Lung (tissue), 12 donors: ENCODE measurements around the gene GUCD1. TPM values are rescaled to one million over a fixed set of nuclear protein-coding genes. Genes with fewer than 3 reads are reported as not detected.

Experiments
- ATAC-seq: fragments of 200-7000 bp; cut with Tn5 transposase; one replicate; pipeline ENCODE4 v1.9.1; 2020; ENCODE audit warnings: moderate number of reproducible peaks; ENCODE audit not compliant: insufficient read depth, low FRiP score
- DNase-seq, 3 donors: peaks; one replicate each; pipeline ENCODE4 v3.0.0-alpha.2; 2013 to 2017
- H3K27ac ChIP-seq, 2 donors: one replicate each; pipeline ENCODE4 v1.5.1; 2013; ENCODE audit warnings: mild to moderate bottlenecking in 2 of 2, moderate library complexity in 2 of 2, control low read depth in 1 of 2, inconsistent platforms in 1 of 2, low read depth in 1 of 2, low read length in 1 of 2
- H3K27me3 ChIP-seq, 3 donors: one replicate each; pipeline ENCODE4 v1.5.1; 2013; ENCODE audit warnings: low read length in 2 of 3; ENCODE audit not compliant: control insufficient read depth in 3 of 3, insufficient read depth in 3 of 3
- H3K36me3 ChIP-seq, 4 donors: one replicate each; pipeline ENCODE4 v1.5.1; 2013; ENCODE audit warnings: low read length in 4 of 4, mild to moderate bottlenecking in 1 of 4, moderate library complexity in 1 of 4; ENCODE audit not compliant: control insufficient read depth in 4 of 4, insufficient read depth in 4 of 4
- H3K4me1 ChIP-seq, 5 donors: one replicate each; pipeline ENCODE4 v1.5.1; 2013; ENCODE audit warnings: low read length in 5 of 5, mild to moderate bottlenecking in 2 of 5, moderate library complexity in 1 of 5; ENCODE audit not compliant: control insufficient read depth in 5 of 5, insufficient read depth in 5 of 5
- H3K4me3 ChIP-seq: one replicate; pipeline ENCODE4 v1.5.1; 2013; ENCODE audit warnings: mild to moderate bottlenecking, control low read depth, moderate library complexity
- H3K9ac ChIP-seq, 2 donors: one replicate each; pipeline ENCODE4 v1.5.1; 2013; ENCODE audit warnings: low read length in 2 of 2, control low read depth in 1 of 2; ENCODE audit not compliant: insufficient read depth in 1 of 2
- H3K9me3 ChIP-seq, 4 donors: one replicate each; pipeline ENCODE4 v1.5.1; 2013; ENCODE audit warnings: low read length in 3 of 4, mild to moderate bottlenecking in 1 of 4, moderate library complexity in 1 of 4; ENCODE audit not compliant: control insufficient read depth in 4 of 4, insufficient read depth in 3 of 4
- WGBS, 2 donors: extraction: QIAGEN DNeasy Blood & Tissue Kit; methylation state at CpG; one replicate each; pipeline ENCODE4 v1.1.7; 2013; 5-methylcytosine and 5-hydroxymethylcytosine counted together
- polyA plus RNA-seq, 2 donors: library from polyadenylated mRNA; stranded (reverse); fragments of 200-250 nt; gene quantifications; one replicate each; pipeline ENCODE4 v1.2.1, GENCODE V29; 2013
- total RNA-seq, 2 donors: library from RNA; depleted of rRNA in 1 of 2; stranded (reverse); fragments of >200 nt in 1 of 2; gene quantifications; one replicate each; pipeline ENCODE4 v1.2.1, GENCODE V29; 2014 to 2021
- TF ChIP-seq, protein P1 (sequence below): IDR thresholded peaks from 2 replicates; pipeline ENCODE4 v1.5.1; 2012; ENCODE audit warnings: mild to moderate bottlenecking; ENCODE audit errors: control extremely low read depth, extremely low read depth
- donor health status: control.
- donor health status: control.
- donor health status: Bipolar disorder and iron deficiency.
- donor health status: healthy.
- donor health status: DM: yes; HTN: yes; CAD: no.

The GUCD1 gene
- total and polyA plus RNA-seq, 4 donors = 87.8 to 130 (median 107) TPM

DNA sequence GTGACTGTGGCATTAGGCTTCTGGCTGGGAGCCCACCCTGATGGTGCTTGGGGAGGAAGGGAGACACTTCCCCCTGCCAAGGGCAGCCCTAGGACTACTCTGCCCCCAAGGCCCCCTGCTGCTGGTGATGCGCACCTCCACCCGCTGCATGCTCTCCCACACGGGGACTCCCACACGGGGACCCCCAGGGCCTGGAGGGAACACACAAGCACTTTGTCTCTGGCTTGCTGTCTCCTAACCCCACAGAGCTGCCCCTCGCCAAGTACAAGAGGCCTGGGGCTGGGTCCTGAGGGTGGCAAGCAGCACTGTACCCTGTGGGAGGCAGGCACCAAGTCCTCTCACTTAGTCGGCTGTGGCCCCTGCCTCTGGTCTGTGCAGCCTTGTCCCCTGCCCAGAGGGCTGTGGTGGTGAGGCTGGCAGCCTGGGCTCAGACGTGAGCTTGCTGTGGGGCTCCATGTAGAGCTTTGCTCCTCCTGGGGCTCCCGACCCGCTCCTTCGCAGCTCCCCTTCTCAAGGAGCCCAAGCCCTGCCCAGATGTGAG lies 30.0 kb upstream of the GUCD1 start:
- DNase-seq = no peak
- H3K27me3 ChIP-seq = no peaks in the 10 kb centered on the region
- TF ChIP-seq, protein P1, sequence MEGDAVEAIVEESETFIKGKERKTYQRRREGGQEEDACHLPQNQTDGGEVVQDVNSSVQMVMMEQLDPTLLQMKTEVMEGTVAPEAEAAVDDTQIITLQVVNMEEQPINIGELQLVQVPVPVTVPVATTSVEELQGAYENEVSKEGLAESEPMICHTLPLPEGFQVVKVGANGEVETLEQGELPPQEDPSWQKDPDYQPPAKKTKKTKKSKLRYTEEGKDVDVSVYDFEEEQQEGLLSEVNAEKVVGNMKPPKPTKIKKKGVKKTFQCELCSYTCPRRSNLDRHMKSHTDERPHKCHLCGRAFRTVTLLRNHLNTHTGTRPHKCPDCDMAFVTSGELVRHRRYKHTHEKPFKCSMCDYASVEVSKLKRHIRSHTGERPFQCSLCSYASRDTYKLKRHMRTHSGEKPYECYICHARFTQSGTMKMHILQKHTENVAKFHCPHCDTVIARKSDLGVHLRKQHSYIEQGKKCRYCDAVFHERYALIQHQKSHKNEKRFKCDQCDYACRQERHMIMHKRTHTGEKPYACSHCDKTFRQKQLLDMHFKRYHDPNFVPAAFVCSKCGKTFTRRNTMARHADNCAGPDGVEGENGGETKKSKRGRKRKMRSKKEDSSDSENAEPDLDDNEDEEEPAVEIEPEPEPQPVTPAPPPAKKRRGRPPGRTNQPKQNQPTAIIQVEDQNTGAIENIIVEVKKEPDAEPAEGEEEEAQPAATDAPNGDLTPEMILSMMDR = no peak
- no peak overlapping the region for H3K9ac ChIP-seq
- no peak overlapping the region for H3K27ac ChIP-seq
- peaks cover 0 to 25% (median 13%) of the 10 kb centered on the region in 4 donors for H3K36me3 ChIP-seq
- WGBS, 2 donors = 88 to 90% methylated on average over 10 of the region's 10 CpGs
- H3K4me1 ChIP-seq = peaks cover 0 to 16% (median 4%) of the 10 kb centered on the region in 5 donors
- no peaks in the 10 kb centered on the region for H3K9me3 ChIP-seq
- no peak overlapping the region for H3K4me3 ChIP-seq
- no peak for ATAC-seq

- Histone ChIP-seq H3K36me3 (peaks cover 0 to 23% (median 13%) of the 10 kb centered on the region in 4 donors), H3K4me3 (no peak overlapping the region), H3K9ac (peak overlapping the region in 1 of 2 donors; percentile 55), H3K4me1 (peaks cover 0 to 16% (median 4%) of the 10 kb centered on the region in 5 donors), H3K9me3 (no peaks in the 10 kb centered on the region), H3K27ac (no peak overlapping the region), H3K27me3 (no peaks in the 10 kb centered on the region)
- 93 to 96% methylated on average over 5 of the region's 5 CpGs for WGBS, 2 donors
- DNase-seq (no peak), ATAC-seq (no peak)
- TF ChIP-seq, protein P1 = no peak
Observed at GRCh38 chr22:24584166-24584790, 29.3 kb upstream of the GUCD1 start.

DNA sequence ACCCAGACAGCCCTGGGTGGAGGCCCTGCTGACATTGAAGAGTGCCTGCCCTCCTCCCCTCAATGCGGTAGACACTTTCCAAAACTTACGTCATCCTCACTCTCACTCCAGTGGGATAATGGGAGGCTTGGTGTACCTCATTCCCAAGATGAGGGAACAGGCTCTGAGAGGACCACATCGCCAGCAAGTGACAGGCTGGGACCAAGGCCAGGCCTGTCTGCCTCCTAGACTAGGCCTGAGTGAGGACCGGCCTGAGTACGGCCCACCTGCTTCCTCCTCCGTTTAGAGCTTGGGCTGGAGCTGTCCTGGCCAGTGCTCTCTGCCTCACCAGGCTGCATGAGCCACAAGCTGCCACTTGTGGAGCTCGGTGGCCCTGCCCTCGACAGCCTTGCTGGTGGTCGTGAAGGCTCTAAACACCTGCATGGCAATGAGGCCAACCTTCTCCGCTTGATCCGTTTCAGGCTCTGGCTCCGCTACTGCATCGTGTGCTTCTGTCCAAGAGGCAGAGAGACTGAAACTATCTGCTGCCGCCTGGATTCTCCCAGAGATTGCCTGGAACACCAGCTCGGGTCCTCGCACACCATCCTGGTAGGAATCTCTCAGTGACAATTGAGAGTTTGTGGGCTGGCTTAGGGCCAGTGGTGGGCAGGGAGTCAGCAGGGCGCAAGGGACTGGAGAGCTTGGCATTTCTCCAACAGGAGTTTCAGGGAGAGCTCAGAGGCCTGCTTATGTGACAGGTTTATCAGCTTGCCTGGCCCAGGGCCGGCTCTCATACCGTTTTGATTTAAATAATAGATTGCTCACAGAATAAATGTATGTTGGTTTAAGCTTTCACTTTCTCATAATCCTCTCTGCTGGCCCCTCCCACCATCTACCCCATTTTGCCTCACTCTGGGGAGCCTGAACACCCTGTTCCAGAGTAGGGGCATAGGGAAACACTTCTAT lies 28.6 kb upstream of the GUCD1 start:
- Histone ChIP-seq H3K27me3 (no peaks in the 10 kb centered on the region), H3K27ac (peak overlapping the region in 1 of 2 donors; percentile 4), H3K4me1 (peaks cover 0 to 16% (median 9%) of the 10 kb centered on the region in 5 donors), H3K36me3 (peaks cover 0 to 19% (median 7%) of the 10 kb centered on the region in 4 donors), H3K9me3 (no peaks in the 10 kb centered on the region), H3K9ac (peak overlapping the region; percentile 8 to 55), H3K4me3 (no peak overlapping the region)
- TF ChIP-seq, protein P1 = no peak
- peak; percentile 55 to 76 (median 64) for DNase-seq
- ATAC-seq = no peak
- WGBS, 2 donors = 57 to 72% methylated on average over 19 of the region's 19 CpGs
